ENCODE data around the gene E4F1. TPM values are rescaled to one million over a fixed set of nuclear protein-coding genes. Genes with fewer than 3 reads are reported as not detected.

The E4F1 gene
- total RNA-seq, 1 donor from 2014 or later, result 13.5 TPM

DNA sequence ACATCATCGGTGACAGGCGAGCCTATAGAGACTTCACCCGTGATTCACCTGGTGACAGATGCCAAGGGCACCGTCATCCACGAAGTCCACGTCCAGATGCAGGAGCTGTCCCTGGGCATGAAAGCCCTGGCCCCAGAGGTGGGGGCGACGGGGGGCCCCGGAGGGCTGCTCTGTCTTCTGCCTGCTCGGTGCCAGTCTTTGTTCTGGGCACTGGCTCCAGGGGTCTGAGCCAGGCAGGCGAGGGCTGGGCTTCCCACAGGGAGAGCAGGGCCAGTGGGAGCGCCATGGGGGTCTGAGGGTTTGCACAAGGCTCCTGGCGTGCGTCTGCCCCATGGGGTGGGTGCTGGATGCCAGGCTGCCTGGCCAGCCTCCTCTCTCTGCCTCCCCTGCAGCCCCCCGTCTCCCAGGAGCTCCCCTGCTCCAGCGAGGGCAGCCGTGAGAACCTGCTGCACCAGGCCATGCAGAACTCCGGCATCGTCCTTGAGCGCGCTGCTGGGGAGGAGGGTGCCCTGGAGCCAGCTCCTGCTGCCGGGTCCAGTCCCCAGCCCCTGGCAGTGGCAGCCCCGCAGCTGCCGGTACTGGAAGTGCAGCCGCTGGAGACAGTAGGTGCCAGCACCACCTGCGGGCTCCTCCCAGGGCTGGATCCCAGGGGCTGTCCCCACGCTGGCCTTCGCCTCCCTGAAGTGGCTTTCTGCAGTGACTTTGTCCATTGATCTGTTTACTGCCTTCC is 9.8 kb downstream of the E4F1 start:
- H3K36me3 ChIP-seq, result peaks cover 73% of the 10 kb centered on the region
- H3K4me1 ChIP-seq, result peaks cover 26% of the 10 kb centered on the region
- no peak for DNase-seq
- no peak overlapping the region for H3K27ac ChIP-seq (replicated peaks)
- H3K4me3 ChIP-seq, result no peak overlapping the region
- intact Hi-C loops (cut with micrococcal nuclease), result no loop called here
- TF ChIP-seq, protein P1, sequence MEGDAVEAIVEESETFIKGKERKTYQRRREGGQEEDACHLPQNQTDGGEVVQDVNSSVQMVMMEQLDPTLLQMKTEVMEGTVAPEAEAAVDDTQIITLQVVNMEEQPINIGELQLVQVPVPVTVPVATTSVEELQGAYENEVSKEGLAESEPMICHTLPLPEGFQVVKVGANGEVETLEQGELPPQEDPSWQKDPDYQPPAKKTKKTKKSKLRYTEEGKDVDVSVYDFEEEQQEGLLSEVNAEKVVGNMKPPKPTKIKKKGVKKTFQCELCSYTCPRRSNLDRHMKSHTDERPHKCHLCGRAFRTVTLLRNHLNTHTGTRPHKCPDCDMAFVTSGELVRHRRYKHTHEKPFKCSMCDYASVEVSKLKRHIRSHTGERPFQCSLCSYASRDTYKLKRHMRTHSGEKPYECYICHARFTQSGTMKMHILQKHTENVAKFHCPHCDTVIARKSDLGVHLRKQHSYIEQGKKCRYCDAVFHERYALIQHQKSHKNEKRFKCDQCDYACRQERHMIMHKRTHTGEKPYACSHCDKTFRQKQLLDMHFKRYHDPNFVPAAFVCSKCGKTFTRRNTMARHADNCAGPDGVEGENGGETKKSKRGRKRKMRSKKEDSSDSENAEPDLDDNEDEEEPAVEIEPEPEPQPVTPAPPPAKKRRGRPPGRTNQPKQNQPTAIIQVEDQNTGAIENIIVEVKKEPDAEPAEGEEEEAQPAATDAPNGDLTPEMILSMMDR (IDR thresholded peaks at IDR 0.05; ENCODE audit: borderline replicate concordance), result no peak
- peaks cover 23% of the 10 kb centered on the region for H3K27me3 ChIP-seq (ENCODE audit: low read depth)
- no peaks in the 10 kb centered on the region for H3K9me3 ChIP-seq (replicated peaks)

DNA sequence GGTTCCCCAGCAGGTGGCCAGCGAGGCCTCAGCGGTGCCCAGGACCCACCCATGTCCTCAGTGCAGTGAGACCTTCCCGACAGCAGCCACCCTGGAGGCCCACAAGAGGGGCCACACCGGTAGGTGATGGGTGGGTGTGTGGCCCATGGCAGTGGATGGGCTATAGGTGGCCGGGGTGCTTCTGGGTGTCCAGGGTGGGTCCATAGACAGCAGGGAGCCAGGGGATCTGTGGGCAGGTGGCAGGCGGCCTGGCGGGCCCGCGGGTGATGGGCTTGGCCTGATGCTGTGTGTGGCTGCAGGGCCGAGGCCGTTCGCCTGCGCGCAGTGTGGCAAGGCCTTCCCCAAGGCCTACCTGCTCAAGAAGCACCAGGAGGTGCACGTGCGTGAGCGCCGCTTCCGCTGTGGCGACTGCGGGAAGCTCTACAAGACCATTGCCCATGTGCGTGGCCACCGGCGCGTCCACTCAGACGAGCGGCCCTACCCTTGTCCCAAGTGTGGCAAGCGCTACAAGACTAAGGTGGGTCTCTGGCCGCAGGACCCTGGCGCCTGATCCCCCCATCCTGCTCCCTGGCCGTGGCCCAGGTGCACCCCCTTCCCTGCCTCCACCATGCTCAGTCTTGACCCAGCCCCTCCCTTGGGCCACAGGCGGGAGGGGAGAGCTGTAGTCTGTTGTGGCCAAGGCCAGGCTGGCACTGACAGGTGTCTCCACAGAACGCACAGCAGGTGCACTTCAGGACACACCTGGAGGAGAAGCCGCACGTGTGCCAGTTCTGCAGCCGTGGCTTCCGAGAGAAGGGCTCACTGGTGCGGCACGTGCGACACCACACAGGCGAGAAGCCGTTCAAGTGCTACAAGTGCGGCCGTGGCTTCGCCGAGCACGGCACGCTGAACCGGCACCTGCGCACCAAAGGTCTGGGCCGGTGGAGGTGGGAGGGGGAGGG is 10.8 kb downstream of the E4F1 start:
- peaks cover 25% of the 10 kb centered on the region for H3K4me1 ChIP-seq
- TF ChIP-seq, protein P1 (IDR thresholded peaks at IDR 0.05; ENCODE audit: borderline replicate concordance), result no peak
- H3K27ac ChIP-seq (replicated peaks), result no peak overlapping the region
- peaks cover 65% of the 10 kb centered on the region for H3K36me3 ChIP-seq
- DNase-seq, result no peak
- H3K4me3 ChIP-seq, result no peak overlapping the region
- H3K9me3 ChIP-seq (replicated peaks), result no peaks in the 10 kb centered on the region
- peaks cover 23% of the 10 kb centered on the region for H3K27me3 ChIP-seq (ENCODE audit: low read depth)
- intact Hi-C loops (cut with micrococcal nuclease), result no loop called here

DNA sequence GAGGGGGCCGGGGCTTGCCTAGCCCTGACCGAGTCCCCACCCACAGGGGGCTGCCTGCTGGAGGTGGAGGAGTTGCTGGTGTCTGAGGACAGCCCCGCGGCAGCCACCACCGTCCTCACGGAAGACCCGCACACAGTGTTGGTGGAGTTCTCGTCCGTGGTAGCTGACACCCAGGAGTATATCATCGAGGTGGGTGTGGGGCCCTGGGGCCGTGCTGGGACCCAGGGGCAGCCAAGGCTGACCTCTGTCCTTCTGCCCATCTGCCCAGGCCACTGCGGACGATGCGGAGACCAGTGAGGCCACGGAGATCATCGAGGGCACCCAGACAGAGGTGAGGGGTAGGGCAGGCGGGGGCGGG is 11.4 kb downstream of the E4F1 start:
- peaks cover 65% of the 10 kb centered on the region for H3K36me3 ChIP-seq
- H3K27me3 ChIP-seq (ENCODE audit: low read depth), result peaks cover 23% of the 10 kb centered on the region
- peaks cover 25% of the 10 kb centered on the region for H3K4me1 ChIP-seq
- H3K4me3 ChIP-seq, result no peak overlapping the region
- no peak overlapping the region for H3K27ac ChIP-seq (replicated peaks)
- intact Hi-C loops (cut with micrococcal nuclease), result no loop called here
- H3K9me3 ChIP-seq (replicated peaks), result no peaks in the 10 kb centered on the region
- no peak for DNase-seq
- TF ChIP-seq, protein P1 (IDR thresholded peaks at IDR 0.05; ENCODE audit: borderline replicate concordance), result no peak

DNA sequence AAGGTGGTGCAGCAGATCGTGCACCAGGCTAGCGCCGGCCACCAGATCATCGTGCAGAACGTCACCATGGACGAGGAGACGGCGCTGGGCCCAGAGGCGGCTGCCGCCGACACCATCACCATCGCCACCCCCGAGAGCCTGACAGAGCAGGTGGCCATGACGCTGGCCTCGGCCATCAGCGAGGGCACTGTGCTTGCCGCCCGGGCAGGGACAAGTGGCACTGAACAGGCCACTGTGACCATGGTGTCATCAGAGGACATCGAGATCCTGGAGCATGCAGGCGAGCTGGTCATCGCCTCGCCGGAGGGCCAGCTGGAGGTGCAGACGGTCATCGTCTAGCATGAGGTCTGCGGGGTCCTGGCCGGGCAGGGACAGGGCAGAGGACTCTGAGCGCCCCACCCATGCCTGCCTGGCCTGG is 11.9 kb downstream of the E4F1 start:
- H3K27me3 ChIP-seq (ENCODE audit: low read depth), result peaks cover 23% of the 10 kb centered on the region
- no peak overlapping the region for H3K4me3 ChIP-seq
- no peak overlapping the region for H3K27ac ChIP-seq (replicated peaks)
- TF ChIP-seq, protein P1 (IDR thresholded peaks at IDR 0.05; ENCODE audit: borderline replicate concordance), result no peak
- H3K9me3 ChIP-seq (replicated peaks), result no peaks in the 10 kb centered on the region
- peaks cover 61% of the 10 kb centered on the region for H3K36me3 ChIP-seq
- intact Hi-C loops (cut with micrococcal nuclease), result no loop called here
- peaks cover 25% of the 10 kb centered on the region for H3K4me1 ChIP-seq
- no peak for DNase-seq

DNA sequence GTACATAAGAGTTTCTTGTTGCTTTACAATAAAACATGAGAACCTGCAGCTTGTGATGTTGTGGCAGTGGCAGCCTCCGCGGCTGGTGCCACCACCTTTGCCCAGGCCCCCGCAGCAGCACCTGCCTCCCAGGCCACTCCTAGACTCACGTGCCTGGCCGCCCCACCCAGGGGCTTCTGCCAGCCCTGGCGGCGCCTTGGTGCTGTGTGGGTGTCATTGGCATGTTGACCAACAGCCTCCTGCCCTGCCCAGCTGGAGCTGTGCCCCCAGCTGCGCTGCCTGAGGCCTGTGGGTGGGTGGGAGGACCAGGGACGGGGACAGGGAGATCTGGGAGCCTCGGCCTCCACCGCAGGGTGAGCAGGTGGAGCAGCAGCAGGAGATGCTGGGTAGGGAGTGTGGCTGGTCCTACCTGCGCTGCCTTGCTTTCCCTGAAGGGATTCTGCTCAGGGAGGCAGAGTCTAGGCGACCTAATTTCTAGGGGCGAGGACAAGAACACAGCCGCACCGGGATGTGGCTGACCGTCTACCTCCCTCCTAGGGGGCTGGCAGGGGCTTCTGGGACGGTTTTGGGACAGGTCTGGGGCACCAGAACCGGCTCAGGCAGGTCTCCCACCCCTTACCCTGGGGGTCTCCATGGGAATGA is 12.4 kb downstream of the E4F1 start:
- Histone ChIP-seq H3K36me3 (peaks cover 59% of the 10 kb centered on the region), H3K27me3 (ENCODE audit: low read depth) (peaks cover 23% of the 10 kb centered on the region), H3K27ac (replicated peaks) (no peak overlapping the region), H3K4me3 (peak overlapping the region; percentile 55), H3K4me1 (peaks cover 25% of the 10 kb centered on the region), H3K9me3 (replicated peaks) (no peaks in the 10 kb centered on the region)
- intact Hi-C loops (cut with micrococcal nuclease), result no loop called here
- TF ChIP-seq, protein P1 (IDR thresholded peaks at IDR 0.05; ENCODE audit: borderline replicate concordance), result no peak
- no peak for DNase-seq

All from left ventricle myocardium inferior (tissue), 1 donor.